Right lobe of liver (tissue), 4 donors: ENCODE results near the gene ERC2.

Experiments
- POLR2A ChIP-seq: fragments of 450-650 bp; IDR thresholded peaks from one replicate; pipeline ENCODE4 v1.6.1; 2017; ENCODE audit warnings: antibody characterized with exemption, mild to moderate bottlenecking
- TF ChIP-seq, protein P1 (sequence below), 4 donors: fragments of 200-600 bp in 3 of 4; fragments of 450-650 bp in 1 of 4; IDR thresholded peaks; one replicate each; pipeline versions ENCODE4 v1.5.1 to v1.8.0; 2016 to 2022; ENCODE audit warnings: antibody characterized with exemption in 4 of 4, mild to moderate bottlenecking in 2 of 4
- donor health status: DM: no; HTN: no; CAD: no.
- donor health status: DM: no; HTN: no; CAD: no.
- donor health status: DM: no; HTN: yes; CAD: no.

DNA sequence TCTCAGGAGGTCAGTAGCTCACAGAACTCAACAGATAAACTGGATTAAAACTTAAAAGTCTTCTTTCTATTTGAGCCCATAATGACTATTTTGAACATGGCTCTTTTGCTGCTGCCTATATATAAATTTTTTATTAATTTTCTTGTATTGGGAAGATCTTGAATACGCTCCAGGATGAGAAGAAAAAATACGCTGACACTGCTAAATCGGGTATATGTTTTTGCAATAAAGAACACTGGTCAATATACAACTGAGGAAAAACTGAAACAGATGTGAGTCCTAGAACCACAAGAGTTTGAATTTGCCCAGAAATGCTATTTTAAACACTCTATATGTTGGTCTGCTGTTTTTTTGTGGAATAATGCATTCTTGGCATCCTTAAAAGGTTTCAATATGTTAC, 1001.7 kb downstream of the ERC2 start:
- TF ChIP-seq, protein P1, sequence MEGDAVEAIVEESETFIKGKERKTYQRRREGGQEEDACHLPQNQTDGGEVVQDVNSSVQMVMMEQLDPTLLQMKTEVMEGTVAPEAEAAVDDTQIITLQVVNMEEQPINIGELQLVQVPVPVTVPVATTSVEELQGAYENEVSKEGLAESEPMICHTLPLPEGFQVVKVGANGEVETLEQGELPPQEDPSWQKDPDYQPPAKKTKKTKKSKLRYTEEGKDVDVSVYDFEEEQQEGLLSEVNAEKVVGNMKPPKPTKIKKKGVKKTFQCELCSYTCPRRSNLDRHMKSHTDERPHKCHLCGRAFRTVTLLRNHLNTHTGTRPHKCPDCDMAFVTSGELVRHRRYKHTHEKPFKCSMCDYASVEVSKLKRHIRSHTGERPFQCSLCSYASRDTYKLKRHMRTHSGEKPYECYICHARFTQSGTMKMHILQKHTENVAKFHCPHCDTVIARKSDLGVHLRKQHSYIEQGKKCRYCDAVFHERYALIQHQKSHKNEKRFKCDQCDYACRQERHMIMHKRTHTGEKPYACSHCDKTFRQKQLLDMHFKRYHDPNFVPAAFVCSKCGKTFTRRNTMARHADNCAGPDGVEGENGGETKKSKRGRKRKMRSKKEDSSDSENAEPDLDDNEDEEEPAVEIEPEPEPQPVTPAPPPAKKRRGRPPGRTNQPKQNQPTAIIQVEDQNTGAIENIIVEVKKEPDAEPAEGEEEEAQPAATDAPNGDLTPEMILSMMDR (IDR thresholded peaks at IDR 0.05) = no peak
- TF ChIP-seq POLR2A = no peak
